Globus pallidus (tissue), 1 donor: ENCODE data around the gene FITM2.
A peak's percentile ranks its signal among the peaks of the same experiment; 100 is the strongest.
"Not testable (repeated sequence)": the region's sequence is repeated elsewhere in the genome, so short reads cannot be mapped to it uniquely, and the experiment has no call there.

ENCODE experiments used
- DNase-seq: peaks from one replicate; pipeline ENCODE4 v3.0.0-alpha.2; 2015; ENCODE audit warnings: low spot score

FITM2 gene

DNA sequence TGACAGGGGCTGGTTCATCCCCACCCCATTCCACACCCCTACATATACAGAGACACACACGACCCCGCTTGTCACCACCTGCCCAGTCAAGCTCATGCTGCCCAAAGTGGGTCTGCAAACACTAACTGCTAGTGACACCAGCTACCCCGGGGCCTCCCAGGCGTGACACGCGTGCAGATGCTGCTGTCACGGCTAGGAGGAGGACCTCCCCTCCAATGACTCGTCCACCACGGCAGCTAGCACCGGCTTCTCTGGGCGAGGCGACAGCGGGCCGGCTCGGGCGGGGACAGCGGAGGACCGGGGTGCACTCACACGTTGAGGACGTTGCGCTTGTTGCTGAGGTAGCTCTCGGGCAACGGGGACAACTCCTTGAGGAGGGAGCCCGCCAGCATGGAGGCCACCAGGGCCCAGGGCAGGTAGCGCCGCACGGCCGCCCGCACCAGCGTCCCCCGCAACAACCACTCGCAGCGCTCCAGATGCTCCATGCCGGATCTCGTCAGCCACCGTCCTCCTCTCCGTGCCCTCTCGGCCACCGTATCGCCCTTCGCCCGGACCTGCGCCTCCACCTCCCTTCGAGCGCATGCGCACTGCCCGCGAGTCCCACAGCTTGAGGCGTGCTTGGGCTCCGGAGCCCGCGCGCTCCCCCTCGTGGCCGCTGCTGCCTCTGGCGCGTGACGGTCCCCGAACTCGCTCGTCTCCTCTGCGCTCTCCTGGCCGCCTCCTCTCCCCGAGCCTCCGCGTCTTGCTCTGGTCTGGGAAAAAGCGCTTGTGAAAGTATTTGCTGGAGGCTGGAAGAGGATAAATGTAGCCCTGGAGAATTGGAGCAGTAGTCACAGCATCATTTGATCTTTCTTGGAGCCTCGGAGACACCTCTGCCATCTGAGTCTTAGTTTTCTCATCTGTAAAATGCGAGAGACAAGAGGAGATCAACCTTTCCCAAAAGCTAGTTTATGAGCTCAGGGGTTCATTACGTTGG lies at the start of gene FITM2:
FITM2 (minus strand) TSS at position 539 of the 976 bp plus-strand sequence; CDS start at position 485, 54 bp downstream.
- peak; percentile 93 for DNase-seq

GRCh38 chr20:44360221-44360620 lies 49.2 kb upstream of the FITM2 start:
- no peak for DNase-seq

GRCh38 chr20:44358776-44359175 lies 47.8 kb upstream of the FITM2 start:
- DNase-seq = no peak

- DNase-seq = no peak
Observed at GRCh38 chr20:44357555-44358125, 46.6 kb upstream of the FITM2 start.

DNA sequence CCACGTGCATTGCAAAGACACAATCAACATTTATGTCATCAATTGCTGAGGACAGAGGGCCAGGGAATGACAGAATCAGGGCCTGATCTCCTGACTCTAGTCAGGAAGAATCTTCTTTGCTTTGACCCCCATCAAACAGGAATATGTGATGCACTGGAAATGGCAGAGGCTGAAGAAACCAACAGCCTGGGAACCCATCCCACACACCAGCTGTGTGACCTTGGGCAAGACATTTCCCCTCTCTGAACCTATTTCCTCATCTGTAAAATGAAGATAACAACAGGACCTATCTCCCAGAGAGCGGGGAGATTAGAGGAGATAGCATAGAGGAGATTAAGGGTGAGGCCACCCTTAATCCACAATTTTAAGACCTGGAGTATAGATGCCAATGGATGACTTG lies 46.0 kb upstream of the FITM2 start:
- DNase-seq = no peak

- no peak for DNase-seq
Observed at GRCh38 chr20:44356353-44356723, 45.3 kb upstream of the FITM2 start.

DNA sequence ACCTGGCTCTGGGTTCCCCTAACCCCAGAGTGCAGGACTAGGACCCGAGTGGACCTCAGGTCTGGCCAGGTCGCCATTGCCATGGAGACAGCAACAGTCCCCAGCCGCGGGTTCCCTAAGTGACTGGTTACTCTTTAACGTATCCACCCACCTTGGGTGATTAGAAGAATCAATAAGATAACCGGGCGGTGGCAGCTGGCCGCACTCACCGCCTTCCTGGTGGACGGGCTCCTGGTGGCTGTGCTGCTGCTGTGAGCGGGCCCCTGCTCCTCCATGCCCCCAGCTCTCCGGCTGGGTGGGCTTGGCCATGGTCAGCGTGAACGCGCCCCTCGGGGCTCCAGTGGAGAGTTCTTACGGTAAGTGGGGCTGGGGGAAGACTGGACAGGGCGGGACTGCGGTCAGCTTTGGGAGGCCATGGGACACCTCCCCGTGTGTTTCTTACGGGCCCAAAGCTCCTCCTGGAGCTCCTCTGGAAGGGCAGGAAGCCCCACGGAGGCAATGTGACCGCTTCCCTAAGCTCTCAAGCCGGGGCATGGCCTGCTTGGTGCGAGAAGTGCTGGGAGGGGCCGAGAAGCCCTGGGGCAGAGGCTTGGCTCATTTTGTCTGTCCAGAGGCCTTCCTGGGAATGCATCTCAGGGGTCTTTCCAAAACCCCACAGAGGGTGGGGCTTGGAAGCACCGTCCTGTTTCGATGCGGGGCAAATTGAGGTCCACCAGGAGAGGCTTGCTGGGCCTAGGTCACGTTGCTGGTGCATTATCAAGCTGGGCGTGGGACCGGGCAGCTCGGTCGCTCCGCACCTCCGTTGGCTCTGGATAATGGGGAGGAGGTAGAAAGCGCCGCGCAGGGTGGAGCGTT lies 44.7 kb upstream of the FITM2 start, which contains the start of gene HNF4A:
HNF4A (plus strand) TSS at position 202 of the 855 bp plus-strand sequence; CDS start at position 308, 106 bp downstream.
- no peak for DNase-seq

GRCh38 chr20:44354979-44355497 lies 44.0 kb upstream of the FITM2 start:
- no peak for DNase-seq

- DNase-seq = no peak
Observed at GRCh38 chr20:44350567-44350966, 39.6 kb upstream of the FITM2 start.

GRCh38 chr20:44349349-44349748 lies 38.3 kb upstream of the FITM2 start:
- DNase-seq = no peak

DNA sequence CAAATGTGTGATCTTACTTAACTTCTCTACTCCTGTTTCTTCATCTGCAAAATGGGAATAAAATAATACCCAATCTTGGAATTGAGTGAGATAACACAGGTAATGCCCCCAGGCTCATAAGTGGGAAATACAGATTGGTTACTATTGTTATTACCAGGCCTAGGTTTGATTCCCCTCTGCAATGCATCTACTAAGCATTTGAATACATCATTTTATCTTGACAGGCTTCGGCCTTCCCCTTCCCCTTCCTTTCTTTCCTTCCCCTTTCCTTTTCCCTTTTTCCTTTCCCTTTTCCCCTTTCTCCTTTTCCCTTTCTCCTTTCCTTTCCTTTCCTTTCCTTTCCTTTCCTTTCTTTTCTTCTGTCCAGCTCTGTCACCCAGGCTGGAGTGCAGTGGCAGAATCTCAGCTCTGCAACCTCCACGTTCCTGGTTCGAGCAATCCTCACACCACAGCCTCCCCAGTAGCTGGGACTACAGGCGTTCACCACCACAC lies 37.2 kb upstream of the FITM2 start:
- DNase-seq = no peak

DNA sequence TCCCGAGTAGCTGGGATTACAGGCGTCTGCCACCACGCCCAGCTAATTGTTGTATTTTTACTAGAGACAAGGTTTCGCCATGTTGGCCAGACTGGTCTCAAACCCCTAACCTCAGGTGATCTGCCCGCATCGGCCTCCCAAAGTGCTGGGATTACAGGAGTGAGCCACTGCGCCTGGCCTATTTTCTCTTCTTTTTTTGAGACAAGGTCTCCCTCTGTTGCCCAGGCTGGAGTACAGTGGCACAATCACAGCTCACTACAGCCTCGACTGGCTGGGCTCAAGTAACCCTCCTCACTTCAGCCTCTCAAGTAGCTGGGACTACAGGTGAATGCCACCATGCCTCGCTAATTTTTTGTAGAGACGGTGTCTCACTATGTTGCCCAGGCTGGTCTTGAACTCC lies 34.9 kb upstream of the FITM2 start:
- not testable (repeated sequence) for DNase-seq

GRCh38 chr20:44345147-44345546 lies 34.1 kb upstream of the FITM2 start:
- no peak for DNase-seq

- DNase-seq = no peak
Observed at GRCh38 chr20:44344723-44345122, 33.7 kb upstream of the FITM2 start.

GRCh38 chr20:44343162-44343675 lies 32.2 kb upstream of the FITM2 start:
- DNase-seq = no peak

- DNase-seq = peak; percentile 0
Observed at GRCh38 chr20:44342248-44342647, 31.2 kb upstream of the FITM2 start.

DNA sequence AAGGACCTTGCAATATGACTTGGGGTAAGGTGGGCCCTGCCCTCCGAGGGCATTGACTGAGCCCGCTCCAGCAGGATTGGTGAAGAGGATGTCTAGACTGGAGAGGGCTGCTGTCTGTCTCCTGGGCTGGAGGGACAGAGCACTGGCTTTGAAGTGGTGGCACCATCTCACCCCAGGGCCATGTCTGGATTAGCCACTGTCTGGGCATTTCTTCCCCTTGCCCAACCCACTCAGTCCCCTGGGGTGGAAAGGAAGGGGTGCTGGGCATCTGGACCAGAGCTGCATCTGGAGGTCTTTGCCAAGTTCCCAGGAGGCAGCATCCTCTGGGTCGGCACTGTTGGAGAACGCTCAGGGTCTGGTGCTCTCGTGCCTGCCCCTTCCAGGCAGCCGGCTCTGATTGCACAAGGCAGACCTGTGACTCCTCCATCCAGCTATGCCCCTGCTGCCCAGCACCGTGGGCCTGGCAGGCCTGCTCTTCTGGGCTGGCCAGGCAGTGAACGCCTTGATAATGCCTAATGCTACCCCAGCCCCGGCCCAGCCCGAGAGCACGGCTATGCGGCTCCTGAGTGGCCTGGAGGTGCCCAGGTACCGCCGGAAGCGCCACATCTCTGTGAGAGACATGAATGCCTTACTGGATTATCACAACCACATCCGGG lies 25.9 kb upstream of the FITM2 start, which contains the start of gene R3HDML:
R3HDML (plus strand) TSS at position 319 of the 656 bp plus-strand sequence; CDS start at position 434, 115 bp downstream.
- no peak for DNase-seq

DNA sequence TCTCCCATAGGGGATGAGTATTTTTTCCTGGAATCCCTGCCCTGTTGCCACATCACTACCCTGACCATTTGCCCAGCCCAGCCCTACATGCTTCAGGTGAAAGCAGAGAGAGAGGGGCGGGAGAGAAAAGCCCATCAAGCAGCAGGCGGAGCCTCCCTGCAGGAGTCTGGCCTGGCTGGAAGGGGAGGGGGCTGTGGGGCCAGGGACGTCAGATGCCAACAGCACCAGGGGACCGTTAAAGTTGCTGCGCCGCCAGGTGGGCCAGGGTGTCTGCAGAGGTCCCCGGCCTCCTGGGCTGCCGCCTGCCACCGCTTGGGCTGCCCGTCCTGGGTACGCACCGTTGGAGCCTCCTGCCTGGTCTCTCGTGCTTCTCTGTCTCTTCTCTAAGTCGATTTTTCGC lies 25.1 kb upstream of the FITM2 start:
- DNase-seq = no peak

- DNase-seq = no peak
Observed at GRCh38 chr20:44335675-44336074, 24.7 kb upstream of the FITM2 start.

- DNase-seq = no peak
Observed at GRCh38 chr20:44334709-44335108, 23.7 kb upstream of the FITM2 start.

DNA sequence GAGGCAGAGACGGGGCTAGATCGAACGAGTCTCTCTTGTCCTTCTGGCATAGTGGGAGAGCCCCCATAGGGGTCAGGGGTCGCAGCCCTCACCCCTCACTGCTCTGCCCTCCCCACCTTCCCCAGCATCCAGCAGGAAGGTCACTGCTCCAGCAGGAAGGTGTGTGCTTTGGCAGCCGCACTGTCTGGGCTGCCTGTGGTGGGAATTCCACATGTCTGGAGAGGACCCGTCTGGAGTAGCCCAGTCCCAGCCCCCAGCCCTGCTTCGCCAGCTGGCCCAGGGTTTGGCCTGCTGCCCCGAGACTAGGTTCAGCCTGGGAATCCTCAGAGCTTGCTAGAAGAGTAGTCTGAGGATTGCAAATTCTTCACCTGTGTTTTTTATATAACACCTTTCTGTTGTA lies 23.3 kb upstream of the FITM2 start:
- no peak for DNase-seq
